Measurements from ENCODE around the gene ADGRL3.
"Not testable (repeated sequence)": the region's sequence is repeated elsewhere in the genome, so short reads cannot be mapped to it uniquely, and the experiment has no call there.

The ADGRL3 gene

GRCh38 chr4:61493041-61493440 lies 292.9 kb downstream of the ADGRL3 start:
- no peak overlapping the region for H3K4me3 ChIP-seq (ENCODE audit: control insufficient read depth, low read depth, low read length)
- TF ChIP-seq CTCF (IDR thresholded peaks at IDR 0.05; ENCODE audit: control insufficient read depth, insufficient read depth, low read depth, low read length, missing control alignments) = no peak
- DNase-seq (ENCODE audit: low read depth) = no peak

- H3K4me3 ChIP-seq (ENCODE audit: control insufficient read depth, low read depth, low read length) = no peak overlapping the region
- DNase-seq (ENCODE audit: low read depth) = no peak
- TF ChIP-seq CTCF (IDR thresholded peaks at IDR 0.05; ENCODE audit: control insufficient read depth, insufficient read depth, low read depth, low read length, missing control alignments) = no peak
Observed at GRCh38 chr4:61493470-61493869, 293.3 kb downstream of the ADGRL3 start.

DNA sequence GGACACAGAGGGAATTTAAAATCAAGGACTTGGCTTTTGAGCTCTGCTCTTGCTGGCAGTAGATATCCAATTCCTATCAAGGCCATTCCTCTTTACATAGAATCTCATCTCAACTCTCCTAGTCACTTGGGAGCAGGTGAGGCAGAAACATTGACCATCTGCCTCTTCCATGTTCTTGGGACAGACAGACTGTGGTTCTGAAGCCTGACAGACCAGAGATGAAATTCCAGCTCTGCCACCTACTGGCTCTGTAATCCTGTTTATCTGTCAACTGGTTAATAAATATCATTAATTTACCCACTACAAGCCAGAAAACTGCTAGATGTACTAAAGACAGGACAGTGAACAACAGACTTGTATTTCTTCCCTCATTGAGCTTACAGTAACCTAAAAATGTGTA lies 300.8 kb downstream of the ADGRL3 start:
- no peak for TF ChIP-seq CTCF (IDR thresholded peaks at IDR 0.05; ENCODE audit: control insufficient read depth, insufficient read depth, low read depth, low read length, missing control alignments)
- no peak for DNase-seq (ENCODE audit: low read depth)
- no peak overlapping the region for H3K4me3 ChIP-seq (ENCODE audit: control insufficient read depth, low read depth, low read length)

GRCh38 chr4:61501812-61502211 lies 301.7 kb downstream of the ADGRL3 start:
- TF ChIP-seq CTCF (IDR thresholded peaks at IDR 0.05; ENCODE audit: control insufficient read depth, insufficient read depth, low read depth, low read length, missing control alignments) = no peak
- no peak for DNase-seq (ENCODE audit: low read depth)
- H3K4me3 ChIP-seq (ENCODE audit: control insufficient read depth, low read depth, low read length) = no peak overlapping the region

GRCh38 chr4:61505773-61506685 lies 305.9 kb downstream of the ADGRL3 start:
- DNase-seq (ENCODE audit: low read depth) = no peak

DNA sequence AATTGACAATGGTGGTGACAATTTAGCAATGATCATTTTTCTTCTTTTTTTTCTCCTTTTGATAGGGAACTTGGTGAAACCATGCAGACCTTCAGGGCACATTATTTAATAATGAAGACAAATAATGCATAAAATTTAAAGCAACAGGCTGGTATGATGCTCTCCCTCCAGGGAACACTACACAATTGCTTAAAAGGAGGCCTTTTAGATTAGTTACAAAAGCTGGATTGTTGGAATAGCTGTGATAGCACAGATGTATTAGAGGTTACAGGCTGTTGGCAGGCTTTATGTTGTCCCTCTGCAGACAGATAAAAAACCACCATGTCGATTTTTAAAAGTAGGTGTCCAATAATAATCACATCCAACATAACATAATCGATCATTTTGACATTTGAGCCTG lies 307.0 kb downstream of the ADGRL3 start:
- no peak for DNase-seq (ENCODE audit: low read depth)
- TF ChIP-seq CTCF (IDR thresholded peaks at IDR 0.05; ENCODE audit: control insufficient read depth, insufficient read depth, low read depth, low read length, missing control alignments) = no peak
- H3K4me3 ChIP-seq (ENCODE audit: control insufficient read depth, low read depth, low read length) = no peak overlapping the region

More at GRCh38 chr4:61505773-61506685, 305.9 kb downstream of the ADGRL3 start:
- no peak for TF ChIP-seq CTCF (IDR thresholded peaks at IDR 0.05; ENCODE audit: control insufficient read depth, insufficient read depth, low read depth, low read length, missing control alignments)
- no peak overlapping the region for H3K4me3 ChIP-seq (ENCODE audit: control insufficient read depth, low read depth, low read length)

DNA sequence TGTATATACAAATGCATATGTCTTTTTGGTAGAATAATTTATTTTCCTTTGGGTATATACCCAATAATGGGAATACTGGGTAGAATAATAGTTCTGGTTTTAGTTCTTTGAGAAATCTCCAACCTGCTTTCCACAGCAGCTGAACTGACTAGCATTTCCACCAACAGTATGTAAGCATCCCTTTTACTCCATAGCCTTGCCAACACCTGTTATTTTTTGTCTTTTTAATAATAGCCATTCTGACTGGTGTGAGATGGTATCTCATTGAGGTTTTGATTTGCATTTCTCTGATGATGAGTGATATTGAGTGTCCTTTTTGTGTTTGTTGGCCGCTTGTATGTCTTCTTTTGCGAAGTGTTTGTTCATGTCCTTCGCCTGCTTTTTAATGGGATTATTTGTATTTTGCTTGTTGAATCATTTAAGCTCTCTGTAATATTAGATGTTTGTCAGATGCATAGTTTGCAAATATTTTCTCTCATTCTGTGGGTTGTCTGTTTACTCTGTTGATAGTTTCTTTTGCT lies 309.7 kb downstream of the ADGRL3 start:
- not testable (repeated sequence) for H3K4me3 ChIP-seq (ENCODE audit: control insufficient read depth, low read depth, low read length); DNase-seq (ENCODE audit: low read depth)
